Breast epithelium (tissue), 3 donors: ENCODE results near the gene CYP2C18.

Experiments used
- CTCF ChIP-seq, 3 donors: fragments of 450-650 bp; IDR thresholded peaks; one replicate each; pipeline ENCODE4 v1.5.1; 2016 to 2017; ENCODE audit warnings: antibody characterized with exemption in 3 of 3, mild to moderate bottlenecking in 3 of 3, moderate library complexity in 3 of 3
- POLR2A ChIP-seq: fragments of 450-650 bp; IDR thresholded peaks from one replicate; pipeline ENCODE4 v1.6.1; 2016; ENCODE audit warnings: antibody characterized with exemption, mild to moderate bottlenecking, moderate library complexity

DNA sequence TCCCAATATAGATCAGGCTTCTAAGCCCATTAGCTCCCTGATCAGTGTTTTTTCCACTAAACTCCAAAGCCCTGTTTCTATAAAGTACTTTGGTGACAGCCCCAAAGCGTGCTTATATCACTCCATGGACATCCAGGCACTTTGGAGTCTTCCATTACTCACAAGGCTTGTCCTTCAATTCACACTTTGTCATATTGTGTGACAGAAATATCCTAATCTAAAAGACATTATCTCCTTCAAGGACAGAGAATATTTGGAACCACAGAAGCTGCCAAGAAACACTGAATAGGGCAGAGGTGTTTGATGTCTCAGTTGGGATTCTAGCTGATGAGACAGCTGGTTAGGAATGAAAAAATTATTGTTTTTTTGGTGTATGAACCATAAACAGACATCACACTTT lies 97.3 kb downstream of the CYP2C18 start:
- no peak for TF ChIP-seq CTCF (IDR thresholded peaks at IDR 0.05)
- TF ChIP-seq POLR2A: no peak
